Prostate gland (tissue), 2 donors: ENCODE measurements around the gene ZNF423. TPM values are rescaled to one million over a fixed set of nuclear protein-coding genes. Genes with fewer than 3 reads are reported as not detected.

Experiments used
- DNase-seq: peaks from one replicate; pipeline ENCODE4 v3.0.0-alpha.2; 2019; ENCODE audit warnings: low spot score
- H3K27ac ChIP-seq, 2 donors: fragments of 200-600 bp; sonication (generic); 2 replicates each; pipeline ENCODE4 v1.5.1; 2017 to 2019
- H3K27me3 ChIP-seq: fragments of 200-600 bp; sonication (generic); replicated peaks from 2 replicates; pipeline ENCODE4 v1.5.1; 2019; ENCODE audit not compliant: insufficient read depth
- H3K36me3 ChIP-seq, 2 donors: fragments of 200-600 bp; sonication (generic); 1 replicate in 1 of 2; 2 replicates in 1 of 2; pipeline versions ENCODE4 v1.5.1 to v1.8.1; 2017 to 2019
- H3K4me1 ChIP-seq: fragments of 200-600 bp; sonication (generic); replicated peaks from 2 replicates; pipeline ENCODE4 v1.5.1; 2019
- H3K4me3 ChIP-seq, 2 donors: fragments of 200-600 bp; sonication (generic); 2 replicates each; pipeline ENCODE4 v1.5.1; 2017 to 2019
- H3K9me3 ChIP-seq: fragments of 200-600 bp; sonication (generic); 2 replicates; pipeline ENCODE4 v1.5.1; 2017
- POLR2A ChIP-seq: fragments of 450-650 bp; IDR thresholded peaks from one replicate; pipeline ENCODE4 v1.6.1; 2016; ENCODE audit warnings: antibody characterized with exemption, mild to moderate bottlenecking
- POLR2AphosphoS5 ChIP-seq: sonication (generic); formaldehyde crosslinking; IDR thresholded peaks from one replicate; pipeline ENCODE4 v1.6.1; 2017; ENCODE audit warnings: antibody characterized with exemption
- WGBS: methylation state at CpG from one replicate; pipeline ENCODE4 v1.1.5; 2018; 5-methylcytosine and 5-hydroxymethylcytosine counted together
- intact Hi-C: fragments of 100-400 bp; cut with DNase I; formaldehyde crosslinking; loops from one replicate; pipeline ENCODE4 v1.14.2; 2022
- total RNA-seq, 2 donors: library from RNA; depleted of rRNA; stranded (reverse); fragments of >200 nt; gene quantifications; one replicate each; pipeline ENCODE4 v1.1.0, GENCODE V29; 2016
- TF ChIP-seq, protein P1 (sequence below), 4 experiments: fragments of 200-600 bp in 2 of 4; fragments of 450-650 bp in 2 of 4; sonication (generic) in 2 of 4; IDR thresholded peaks; 1 replicate in 3 of 4; 2 replicates in 1 of 4; pipeline ENCODE4 v1.5.1; 2016 to 2019; ENCODE audit warnings: antibody characterized with exemption in 4 of 4, mild to moderate bottlenecking in 2 of 4, moderate library complexity in 2 of 4

Gene ZNF423
- total RNA-seq, 2 donors from 2014 or later, result 6.1 to 22.7 TPM

DNA sequence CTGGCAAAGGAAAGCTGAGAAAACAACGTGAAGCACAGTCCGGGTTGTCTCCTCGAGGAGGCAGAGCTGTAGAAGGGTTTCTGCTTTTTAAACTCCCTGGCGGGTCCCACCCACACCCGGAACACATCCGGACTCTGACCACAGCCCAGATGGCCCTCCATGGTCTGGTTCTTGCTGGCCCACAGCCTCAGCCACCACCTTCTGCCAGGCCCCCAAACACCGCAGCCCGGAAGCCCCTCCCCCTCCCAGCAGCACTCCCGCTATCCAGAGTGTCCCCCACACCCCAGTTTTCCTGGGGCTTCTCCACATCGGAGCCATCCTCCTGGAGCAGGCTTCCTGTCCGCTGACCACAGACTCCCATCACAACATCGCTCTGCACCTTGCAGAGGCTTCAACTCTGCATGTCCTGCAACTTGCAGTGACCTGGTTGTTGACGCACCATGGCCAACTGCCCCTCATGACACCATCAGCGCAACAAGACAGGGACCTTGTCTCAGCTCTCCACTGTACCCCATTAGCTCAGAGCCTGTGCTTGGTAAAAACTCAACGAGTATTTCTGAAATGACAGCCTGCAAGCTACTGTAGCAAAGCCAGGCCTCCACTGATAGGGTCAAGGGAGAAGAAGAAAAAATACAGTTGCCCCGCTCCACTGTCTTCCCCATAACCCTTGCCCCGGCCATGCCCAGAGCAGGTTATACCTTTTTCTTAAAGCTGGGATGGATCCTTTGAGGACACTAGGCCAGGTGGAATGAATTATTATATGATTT is 352.5 kb downstream of the ZNF423 start:
- no peak overlapping the region for H3K4me3 ChIP-seq
- no peak for TF ChIP-seq POLR2A
- TF ChIP-seq, protein P1, sequence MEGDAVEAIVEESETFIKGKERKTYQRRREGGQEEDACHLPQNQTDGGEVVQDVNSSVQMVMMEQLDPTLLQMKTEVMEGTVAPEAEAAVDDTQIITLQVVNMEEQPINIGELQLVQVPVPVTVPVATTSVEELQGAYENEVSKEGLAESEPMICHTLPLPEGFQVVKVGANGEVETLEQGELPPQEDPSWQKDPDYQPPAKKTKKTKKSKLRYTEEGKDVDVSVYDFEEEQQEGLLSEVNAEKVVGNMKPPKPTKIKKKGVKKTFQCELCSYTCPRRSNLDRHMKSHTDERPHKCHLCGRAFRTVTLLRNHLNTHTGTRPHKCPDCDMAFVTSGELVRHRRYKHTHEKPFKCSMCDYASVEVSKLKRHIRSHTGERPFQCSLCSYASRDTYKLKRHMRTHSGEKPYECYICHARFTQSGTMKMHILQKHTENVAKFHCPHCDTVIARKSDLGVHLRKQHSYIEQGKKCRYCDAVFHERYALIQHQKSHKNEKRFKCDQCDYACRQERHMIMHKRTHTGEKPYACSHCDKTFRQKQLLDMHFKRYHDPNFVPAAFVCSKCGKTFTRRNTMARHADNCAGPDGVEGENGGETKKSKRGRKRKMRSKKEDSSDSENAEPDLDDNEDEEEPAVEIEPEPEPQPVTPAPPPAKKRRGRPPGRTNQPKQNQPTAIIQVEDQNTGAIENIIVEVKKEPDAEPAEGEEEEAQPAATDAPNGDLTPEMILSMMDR (IDR thresholded peaks at IDR 0.05), result no peak
- TF ChIP-seq POLR2AphosphoS5, result no peak
- H3K27ac ChIP-seq, result no peak overlapping the region
- intact Hi-C loops, result no loop called here
- 86% methylated on average over 17 of the region's 17 CpGs for WGBS
- H3K27me3 ChIP-seq, result no peaks in the 10 kb centered on the region
- no peaks in the 10 kb centered on the region for H3K4me1 ChIP-seq
- no peak for DNase-seq
- H3K9me3 ChIP-seq, result no peaks in the 10 kb centered on the region
- no peaks in the 10 kb centered on the region for H3K36me3 ChIP-seq

DNA sequence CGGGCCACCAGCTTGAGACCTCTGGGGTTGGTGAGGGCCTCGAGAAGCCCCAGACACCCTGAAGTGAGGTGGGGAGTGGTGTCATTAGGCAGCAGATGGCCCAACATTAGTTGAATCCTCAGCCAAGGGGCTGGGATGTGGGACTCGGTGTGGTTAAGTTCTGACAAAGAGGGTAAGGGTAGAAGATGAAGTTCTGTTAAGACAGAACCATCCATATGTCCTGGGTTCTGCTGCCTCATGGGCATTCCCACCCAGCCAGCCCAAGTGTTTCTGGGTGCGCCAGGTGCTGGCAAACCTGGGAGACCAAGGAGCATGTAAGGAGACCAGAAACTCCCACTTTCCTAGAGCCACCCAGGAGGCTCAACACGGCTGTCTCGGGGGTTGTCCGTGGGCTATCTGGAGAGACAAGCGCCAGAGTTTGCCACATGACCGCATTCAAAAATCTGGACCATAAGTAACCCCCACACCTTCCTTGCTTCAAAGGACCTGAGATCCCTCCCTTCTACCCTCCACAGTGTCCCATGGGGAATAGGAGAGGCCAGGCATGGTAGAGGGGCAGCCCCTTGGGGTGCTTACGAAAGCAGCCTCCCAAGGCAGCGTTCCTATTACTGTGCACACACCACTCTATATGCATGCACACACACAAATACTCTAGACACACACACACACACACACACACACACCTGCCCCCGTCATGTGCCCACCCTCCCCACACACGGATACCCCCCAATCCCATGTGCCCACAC is 353.6 kb downstream of the ZNF423 start:
- TF ChIP-seq POLR2AphosphoS5 (no peak), POLR2A (no peak)
- TF ChIP-seq, protein P1 (IDR thresholded peaks at IDR 0.05), result no peak
- H3K27me3 ChIP-seq, result no peaks in the 10 kb centered on the region
- H3K4me1 ChIP-seq, result no peaks in the 10 kb centered on the region
- WGBS, result 92% methylated on average over 13 of the region's 13 CpGs
- H3K4me3 ChIP-seq, result no peak overlapping the region
- no peaks in the 10 kb centered on the region for H3K9me3 ChIP-seq
- no peak for DNase-seq
- H3K36me3 ChIP-seq, result no peaks in the 10 kb centered on the region
- intact Hi-C loops, result no loop called here
- H3K27ac ChIP-seq, result no peak overlapping the region

DNA sequence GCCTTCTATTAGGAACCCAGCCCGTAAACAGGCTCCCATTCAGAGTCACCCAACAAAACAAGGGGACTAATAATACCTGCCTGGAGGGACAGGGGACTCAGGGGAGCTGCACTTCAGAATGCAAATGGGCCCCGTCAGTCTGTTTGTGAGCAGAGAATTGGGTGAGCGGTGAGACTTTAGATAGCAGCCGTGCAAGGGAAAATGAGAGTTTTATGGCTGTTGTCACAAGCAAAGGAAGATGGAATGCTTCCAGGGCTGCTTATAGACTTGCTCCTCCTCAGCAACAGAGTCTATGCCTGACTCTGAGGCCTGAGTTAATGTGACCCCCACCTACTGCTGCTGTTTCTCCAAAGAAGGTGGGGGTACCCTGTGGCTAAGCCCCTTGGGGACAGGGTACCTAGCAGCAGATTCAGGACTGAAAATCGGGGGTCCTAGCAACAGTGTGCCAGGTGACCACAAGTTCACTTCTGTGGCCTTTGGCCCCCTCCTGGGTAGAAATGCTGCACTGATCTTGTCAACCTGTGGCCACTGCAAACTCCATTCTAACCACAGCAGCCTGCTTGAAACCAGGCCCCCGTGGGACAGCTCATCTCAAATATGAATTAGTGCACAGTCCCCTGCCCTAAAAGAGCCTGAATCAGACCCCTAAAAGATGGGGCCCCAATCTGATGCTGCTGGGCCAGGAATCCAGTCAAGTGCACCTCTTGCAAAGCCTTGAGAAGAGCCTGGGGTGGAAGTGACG is 355.9 kb downstream of the ZNF423 start:
- TF ChIP-seq POLR2AphosphoS5, result no peak
- TF ChIP-seq, protein P1 (IDR thresholded peaks at IDR 0.05), result no peak
- TF ChIP-seq POLR2A, result no peak
- no peak for DNase-seq
- Histone ChIP-seq H3K27ac (no peak overlapping the region), H3K27me3 (no peaks in the 10 kb centered on the region), H3K36me3 (no peaks in the 10 kb centered on the region), H3K4me1 (no peaks in the 10 kb centered on the region), H3K9me3 (no peaks in the 10 kb centered on the region), H3K4me3 (no peak overlapping the region)
- intact Hi-C loops, result no loop called here
- WGBS, result 75% methylated on average over 7 of the region's 7 CpGs

DNA sequence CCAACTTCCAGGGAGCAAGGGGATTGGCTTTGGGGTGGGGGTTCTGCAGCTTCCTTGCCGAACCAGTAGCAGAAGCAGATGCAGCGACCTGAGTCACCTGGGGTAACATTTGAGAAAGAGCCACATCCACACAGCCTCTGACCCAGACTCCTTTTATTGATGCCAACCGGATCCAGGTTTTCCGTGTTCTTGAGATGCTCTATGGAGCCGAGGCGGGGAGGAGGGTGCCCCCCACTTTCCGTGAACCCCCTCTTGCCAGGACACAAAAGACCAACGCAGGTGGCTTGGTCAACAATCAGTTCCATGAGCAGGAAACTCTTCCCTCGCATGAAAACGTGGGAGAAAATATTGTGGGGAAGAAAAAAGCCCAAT is 356.5 kb downstream of the ZNF423 start:
- Histone ChIP-seq H3K9me3 (no peaks in the 10 kb centered on the region), H3K27me3 (no peaks in the 10 kb centered on the region), H3K27ac (no peak overlapping the region), H3K4me3 (no peak overlapping the region), H3K36me3 (no peaks in the 10 kb centered on the region), H3K4me1 (no peaks in the 10 kb centered on the region)
- intact Hi-C loops, result no loop called here
- DNase-seq, result no peak
- TF ChIP-seq, protein P1 (IDR thresholded peaks at IDR 0.05), result no peak
- TF ChIP-seq POLR2A, result no peak
- TF ChIP-seq POLR2AphosphoS5, result no peak
- WGBS, result 84% methylated on average over 10 of the region's 10 CpGs
